GM18511 (cell line): Measurements from ENCODE around the gene SCIMP.
"Not testable (repeated sequence)": the region's sequence is repeated elsewhere in the genome, so short reads cannot be mapped to it uniquely, and the experiment has no call there.

ENCODE experiments used
- ATAC-seq: cut with Tn5 transposase; IDR thresholded peaks from one replicate; pipeline ENCODE4 v1.9.1; 2021; ENCODE audit warnings: mild to moderate bottlenecking, moderate library complexity; ENCODE audit not compliant: unreplicated experiment

Gene SCIMP

GRCh38 chr17:5238333-5238732 lies 3.7 kb upstream of the SCIMP start:
- ATAC-seq = no peak

GRCh38 chr17:5237541-5238016 lies 2.9 kb upstream of the SCIMP start:
- ATAC-seq = peak; percentile 34

- no peak for ATAC-seq
These were observed 2.4 kb upstream of the SCIMP start for GRCh38 chr17:5236938-5237540.

- not testable (repeated sequence) for ATAC-seq
These were observed 1.2 kb downstream of the SCIMP start for GRCh38 chr17:5233492-5233891.

- ATAC-seq = peak; percentile 43
These were observed 7.5 kb downstream of the SCIMP start for GRCh38 chr17:5226940-5227878.

GRCh38 chr17:5225668-5226457 lies 8.8 kb downstream of the SCIMP start:
- no peak for ATAC-seq

GRCh38 chr17:5221912-5222311 lies 12.7 kb downstream of the SCIMP start:
- ATAC-seq = not testable (repeated sequence)

GRCh38 chr17:5220074-5220473 lies 14.6 kb downstream of the SCIMP start:
- no peak for ATAC-seq

- no peak for ATAC-seq
These were observed 15.1 kb downstream of the SCIMP start for GRCh38 chr17:5219536-5219935.

- not testable (repeated sequence) for ATAC-seq
These were observed 17.1 kb downstream of the SCIMP start for GRCh38 chr17:5217562-5217961.

GRCh38 chr17:5211458-5211857 lies 23.2 kb downstream of the SCIMP start:
- no peak for ATAC-seq

- ATAC-seq = no peak
These were observed 23.9 kb downstream of the SCIMP start for GRCh38 chr17:5210614-5211252.

- no peak for ATAC-seq
These were observed 24.6 kb downstream of the SCIMP start for GRCh38 chr17:5210091-5210490.

- ATAC-seq = no peak
These were observed 25.3 kb downstream of the SCIMP start for GRCh38 chr17:5209396-5209795.

GRCh38 chr17:5203908-5204294 lies 30.8 kb downstream of the SCIMP start:
- ATAC-seq = no peak

GRCh38 chr17:5203178-5203907 lies 31.3 kb downstream of the SCIMP start:
- no peak for ATAC-seq

- ATAC-seq = no peak
These were observed 33.6 kb downstream of the SCIMP start for GRCh38 chr17:5201011-5201410.

- no peak for ATAC-seq
These were observed 34.3 kb downstream of the SCIMP start for GRCh38 chr17:5200360-5200759.

- ATAC-seq = no peak
These were observed 36.2 kb downstream of the SCIMP start for GRCh38 chr17:5198472-5198871.

- ATAC-seq = no peak
These were observed 40.3 kb downstream of the SCIMP start for GRCh38 chr17:5194346-5194745.
